ENCODE measurements around the gene ENO2. TPM values are rescaled to one million over a fixed set of nuclear protein-coding genes. Genes with fewer than 3 reads are reported as not detected.
"Not testable (repeated sequence)": the region's sequence is repeated elsewhere in the genome, so short reads cannot be mapped to it uniquely, and the experiment has no call there.

Gene ENO2
- total RNA-seq, 1 donor from 2014 or later, result 29.6 TPM

- DNase-seq (ENCODE audit: low spot score), result not testable (repeated sequence)
These were observed 28.0 kb upstream of the ENO2 start for GRCh38 chr12:6886206-6886999.

- DNase-seq (ENCODE audit: low spot score), result no peak
These were observed 26.9 kb upstream of the ENO2 start for GRCh38 chr12:6887460-6887859.

DNA sequence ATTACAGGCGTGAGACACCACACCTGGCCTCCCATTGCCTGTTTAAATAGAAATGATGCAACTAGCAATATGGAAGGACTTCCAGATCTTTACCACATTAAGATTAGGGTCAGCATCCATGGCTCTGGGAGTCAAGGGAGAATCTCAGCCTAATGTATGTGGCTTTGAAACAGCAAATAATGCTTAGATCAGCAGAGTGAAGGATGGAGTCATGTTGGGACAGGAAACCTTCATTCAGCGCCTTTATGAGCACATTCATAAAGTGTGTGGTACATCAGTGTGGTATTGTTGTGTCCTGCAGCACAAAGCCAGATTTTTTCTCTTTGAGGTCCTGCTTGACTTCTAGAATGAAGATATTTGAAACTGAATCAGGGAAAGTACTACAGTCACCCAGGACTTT, 26.0 kb upstream of the ENO2 start:
- no peak for DNase-seq (ENCODE audit: low spot score)

GRCh38 chr12:6888794-6889193, 25.6 kb upstream of the ENO2 start:
- DNase-seq (ENCODE audit: low spot score), result not testable (repeated sequence)

GRCh38 chr12:6889775-6890573, 24.4 kb upstream of the ENO2 start:
- DNase-seq (ENCODE audit: low spot score), result not testable (repeated sequence)

DNA sequence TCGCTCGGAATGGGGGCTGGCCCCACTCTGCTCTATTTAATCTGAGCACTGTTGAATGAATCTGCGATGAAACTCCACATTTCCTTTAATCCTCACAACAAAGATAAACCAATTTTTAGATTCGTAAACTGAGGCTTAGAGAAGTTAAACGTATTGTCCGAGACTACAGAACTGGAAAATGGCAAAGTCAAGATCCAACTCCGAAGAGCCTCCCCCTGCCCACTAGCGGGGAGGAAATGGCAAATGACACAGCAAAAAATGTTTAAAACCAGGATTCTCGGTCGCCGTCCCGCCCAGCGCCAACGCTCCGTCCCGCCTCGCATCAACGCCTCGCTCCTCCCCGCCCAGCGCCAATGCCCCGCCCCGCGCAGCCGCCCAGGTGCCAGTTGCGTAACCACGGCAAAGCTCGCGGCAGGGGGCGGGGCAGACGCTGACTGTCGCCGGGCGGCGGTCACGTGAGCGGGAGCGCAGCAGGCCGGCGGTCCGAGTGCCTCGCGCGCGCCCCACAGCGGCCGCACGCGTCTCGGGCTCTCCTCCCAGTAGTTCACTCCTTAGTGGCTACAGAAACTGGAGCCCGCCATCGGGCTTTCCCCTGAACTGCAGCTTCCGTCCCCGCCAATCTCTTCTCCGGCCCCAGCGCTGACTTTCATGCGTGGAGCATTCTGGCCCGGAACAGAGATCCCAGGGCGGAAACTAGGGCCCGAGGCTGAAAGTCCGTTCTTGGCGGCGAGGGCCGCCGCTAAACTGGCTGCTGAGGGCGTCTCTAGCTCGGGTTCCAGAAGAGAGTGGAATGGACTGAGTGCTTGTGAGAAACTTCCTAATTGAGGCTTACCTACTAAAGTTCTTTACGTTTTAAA, 23.4 kb upstream of the ENO2 start:
- peak; percentile 98 for DNase-seq (ENCODE audit: low spot score)

DNA sequence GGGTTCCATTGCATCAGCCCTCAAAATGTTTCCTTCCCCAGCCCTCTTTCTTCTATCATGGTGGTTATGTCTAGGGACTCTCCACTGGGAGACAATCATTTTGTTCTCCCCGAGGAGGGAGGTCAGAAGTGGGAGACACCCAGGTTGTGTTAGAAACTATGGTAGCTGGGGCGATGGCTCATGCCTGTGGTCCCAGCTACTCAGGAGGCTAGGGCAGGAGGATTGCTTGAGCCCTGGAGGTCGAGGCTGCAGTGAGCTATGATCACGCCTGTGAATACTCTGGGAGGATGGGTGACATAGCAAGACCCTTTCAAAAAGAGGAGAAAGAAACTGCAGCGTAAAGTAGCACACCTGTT, 22.8 kb upstream of the ENO2 start:
- DNase-seq (ENCODE audit: low spot score), result no peak

GRCh38 chr12:6892683-6893082, 21.7 kb upstream of the ENO2 start:
- DNase-seq (ENCODE audit: low spot score), result not testable (repeated sequence)

GRCh38 chr12:6894321-6894720, 20.1 kb upstream of the ENO2 start:
- no peak for DNase-seq (ENCODE audit: low spot score)

- no peak for DNase-seq (ENCODE audit: low spot score)
These were observed 17.4 kb upstream of the ENO2 start for GRCh38 chr12:6896846-6897435.

GRCh38 chr12:6899427-6899826, 15.0 kb upstream of the ENO2 start:
- no peak for DNase-seq (ENCODE audit: low spot score)

DNA sequence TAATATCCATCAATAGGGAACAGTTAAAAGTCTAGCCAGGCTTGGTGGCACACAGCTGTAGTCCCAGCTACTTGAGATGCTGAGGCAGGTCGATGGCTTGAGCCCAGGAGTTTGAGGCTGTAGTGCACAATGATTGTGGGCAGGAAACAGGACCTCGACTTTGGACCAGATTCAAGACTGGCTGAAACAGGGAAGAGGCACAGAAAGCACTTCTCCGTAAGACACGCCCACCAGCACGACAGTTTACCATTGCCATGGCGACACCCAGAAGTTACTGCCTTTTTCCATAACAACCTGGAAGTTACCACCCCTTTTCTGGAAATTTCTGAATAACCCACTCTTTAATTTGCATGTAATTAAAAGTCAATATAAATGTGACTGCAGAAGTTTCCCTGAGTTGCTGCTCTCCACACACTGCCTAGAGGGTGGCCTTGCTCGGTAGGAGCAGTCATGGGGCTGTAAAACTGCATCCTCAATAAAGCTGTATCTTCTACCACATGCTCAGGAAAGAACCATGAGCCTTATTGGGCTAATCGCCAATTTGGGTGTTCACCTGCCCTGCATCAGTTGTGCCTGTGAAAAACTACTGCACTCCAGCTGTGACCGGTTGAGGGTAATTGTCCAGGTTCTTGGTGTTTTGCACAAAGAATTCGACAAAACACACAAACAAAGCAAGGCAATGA, 14.4 kb upstream of the ENO2 start:
- peak; percentile 67 for DNase-seq (ENCODE audit: low spot score)

GRCh38 chr12:6902448-6902847, 11.9 kb upstream of the ENO2 start:
- no peak for DNase-seq (ENCODE audit: low spot score)

GRCh38 chr12:6903722-6904121, 10.7 kb upstream of the ENO2 start:
- DNase-seq (ENCODE audit: low spot score), result no peak

DNA sequence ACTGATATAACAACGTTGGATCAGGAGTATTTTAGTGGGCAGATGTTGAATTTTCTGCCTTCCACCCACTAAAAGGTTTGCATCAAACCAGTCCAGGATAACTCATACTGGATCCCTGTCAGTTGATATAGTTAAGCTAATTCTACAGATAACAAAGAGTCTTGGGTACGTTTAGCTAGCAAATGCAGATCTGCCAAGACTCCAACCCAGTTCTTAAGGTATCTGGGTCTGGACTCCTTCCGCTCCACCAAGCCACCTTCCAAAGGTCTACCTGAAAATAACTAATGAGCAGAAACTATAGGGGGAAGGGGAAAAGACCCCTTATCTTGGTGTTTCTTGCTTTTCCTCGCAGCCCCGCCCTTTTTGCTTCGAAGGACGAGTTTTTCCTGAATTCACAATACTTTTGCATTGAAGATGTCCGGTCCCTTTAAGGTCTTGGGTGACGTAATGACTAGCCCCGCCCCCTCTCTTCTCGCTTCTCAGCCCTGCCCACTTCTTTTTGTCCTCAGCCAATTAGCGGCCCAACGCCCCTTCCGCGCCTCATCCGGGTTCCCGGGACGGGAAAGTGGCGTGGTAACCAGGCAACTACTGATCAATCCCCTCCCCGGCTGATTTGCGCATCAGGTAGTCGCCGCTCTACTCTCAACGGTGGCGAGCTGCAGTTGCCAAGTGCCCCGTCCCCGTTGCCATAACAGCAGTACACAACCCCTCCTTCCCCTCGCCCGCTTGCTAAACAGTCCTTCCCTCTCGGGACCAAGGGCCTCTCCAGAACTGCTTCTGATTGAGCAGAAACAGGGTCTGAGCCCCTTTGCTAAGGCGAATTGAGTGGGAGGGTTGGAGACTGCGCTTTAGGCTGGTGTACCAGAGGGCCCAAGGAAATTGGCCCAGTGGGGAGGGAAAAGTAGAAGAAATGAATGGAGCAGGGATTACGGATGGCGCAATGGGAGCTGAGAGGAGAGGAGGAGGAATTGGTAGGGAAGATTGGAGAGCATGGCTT, 9.8 kb upstream of the ENO2 start, which contains the start of gene LRRC23:
Gene LRRC23, plus strand, starts transcription at position 543 of the 997 bp plus-strand sequence. CDS start 812 bp downstream, outside the sequence.
- peak; percentile 98 for DNase-seq (ENCODE audit: low spot score)

- DNase-seq (ENCODE audit: low spot score), result no peak
These were observed 8.9 kb upstream of the ENO2 start for GRCh38 chr12:6905414-6906040.

GRCh38 chr12:6908141-6908540, 6.2 kb upstream of the ENO2 start:
- DNase-seq (ENCODE audit: low spot score), result not testable (repeated sequence)

- DNase-seq (ENCODE audit: low spot score), result no peak
These were observed 4.8 kb upstream of the ENO2 start for GRCh38 chr12:6909421-6910145.
